Measurements from ENCODE around the gene MUC5AC.

DNA sequence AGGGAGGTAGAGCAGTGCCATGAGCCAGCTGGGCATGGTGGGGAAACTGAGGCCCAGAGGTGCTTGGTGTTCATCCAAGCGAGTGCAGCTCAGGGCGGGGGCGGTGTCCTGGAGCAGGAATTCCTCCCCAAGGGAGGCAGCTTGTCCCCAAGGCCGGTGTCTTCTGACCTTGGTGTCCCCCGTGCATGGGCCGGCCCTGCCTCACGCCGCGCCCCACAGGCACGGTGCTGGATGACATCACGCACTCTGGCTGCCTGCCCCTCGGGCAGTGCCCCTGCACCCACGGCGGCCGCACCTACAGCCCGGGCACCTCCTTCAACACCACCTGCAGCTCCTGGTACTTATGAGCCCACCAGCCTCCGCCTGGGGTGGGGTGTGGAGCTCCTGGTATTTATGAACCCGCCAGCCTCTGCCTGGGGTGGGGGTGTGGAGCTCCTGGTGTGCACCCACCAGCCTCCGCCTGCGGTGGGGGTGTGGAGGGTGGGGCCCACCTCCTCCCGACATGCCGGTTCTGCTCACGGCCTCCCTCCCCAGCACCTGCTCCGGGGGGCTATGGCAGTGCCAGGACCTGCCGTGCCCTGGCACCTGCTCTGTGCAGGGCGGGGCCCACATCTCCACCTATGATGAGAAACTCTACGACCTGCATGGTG is 71.8 kb downstream of the MUC5AC start:
- TF ChIP-seq EZH2 (IDR thresholded peaks at IDR 0.05), result no peak
- no peak for TF ChIP-seq POLR2AphosphoS5 (IDR thresholded peaks at IDR 0.05; ENCODE audit: borderline replicate concordance, low read depth, low read length)
- no peak for TF ChIP-seq FOXP2 (optimal IDR thresholded peaks at IDR 0.05; ENCODE audit: control extremely low read depth, extremely low read length, insufficient read depth)

All from SK-N-MC (cell line).